ENCODE data around the gene BCL11A.

The BCL11A gene

DNA sequence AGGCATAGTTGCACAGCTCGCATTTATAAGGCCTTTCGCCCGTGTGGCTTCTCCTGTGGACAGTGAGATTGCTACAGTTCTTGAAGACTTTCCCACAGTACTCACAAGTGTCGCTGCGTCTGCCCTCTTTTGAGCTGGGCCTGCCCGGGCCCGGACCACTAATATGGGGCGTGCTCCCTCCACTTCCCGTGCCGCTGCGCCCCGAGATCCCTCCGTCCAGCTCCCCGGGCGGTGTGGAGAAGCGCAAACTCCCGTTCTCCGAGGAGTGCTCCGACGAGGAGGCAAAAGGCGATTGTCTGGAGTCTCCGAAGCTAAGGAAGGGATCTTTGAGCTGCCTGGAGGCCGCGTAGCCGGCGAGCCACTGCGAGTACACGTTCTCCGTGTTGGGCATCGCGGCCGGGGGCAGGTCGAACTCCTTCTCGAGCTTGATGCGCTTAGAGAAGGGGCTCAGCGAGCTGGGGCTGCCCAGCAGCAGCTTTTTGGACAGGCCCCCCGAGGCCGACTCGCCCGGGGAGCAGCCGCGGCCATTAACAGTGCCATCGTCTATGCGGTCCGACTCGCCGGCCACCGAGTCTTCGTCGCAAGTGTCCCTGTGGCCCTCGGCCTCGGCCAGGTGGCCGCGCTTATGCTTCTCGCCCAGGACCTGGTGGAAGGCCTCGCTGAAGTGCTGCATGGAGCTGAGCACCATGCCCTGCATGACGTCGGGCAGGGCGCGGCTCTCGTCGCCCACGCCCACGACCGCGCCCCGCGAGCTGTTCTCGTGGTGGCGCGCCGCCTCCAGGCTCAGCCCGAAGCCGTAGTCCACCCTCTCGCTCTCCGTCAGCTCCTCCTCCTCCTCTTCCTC lies 92.7 kb downstream of the BCL11A start:
- TF ChIP-seq, protein P1, sequence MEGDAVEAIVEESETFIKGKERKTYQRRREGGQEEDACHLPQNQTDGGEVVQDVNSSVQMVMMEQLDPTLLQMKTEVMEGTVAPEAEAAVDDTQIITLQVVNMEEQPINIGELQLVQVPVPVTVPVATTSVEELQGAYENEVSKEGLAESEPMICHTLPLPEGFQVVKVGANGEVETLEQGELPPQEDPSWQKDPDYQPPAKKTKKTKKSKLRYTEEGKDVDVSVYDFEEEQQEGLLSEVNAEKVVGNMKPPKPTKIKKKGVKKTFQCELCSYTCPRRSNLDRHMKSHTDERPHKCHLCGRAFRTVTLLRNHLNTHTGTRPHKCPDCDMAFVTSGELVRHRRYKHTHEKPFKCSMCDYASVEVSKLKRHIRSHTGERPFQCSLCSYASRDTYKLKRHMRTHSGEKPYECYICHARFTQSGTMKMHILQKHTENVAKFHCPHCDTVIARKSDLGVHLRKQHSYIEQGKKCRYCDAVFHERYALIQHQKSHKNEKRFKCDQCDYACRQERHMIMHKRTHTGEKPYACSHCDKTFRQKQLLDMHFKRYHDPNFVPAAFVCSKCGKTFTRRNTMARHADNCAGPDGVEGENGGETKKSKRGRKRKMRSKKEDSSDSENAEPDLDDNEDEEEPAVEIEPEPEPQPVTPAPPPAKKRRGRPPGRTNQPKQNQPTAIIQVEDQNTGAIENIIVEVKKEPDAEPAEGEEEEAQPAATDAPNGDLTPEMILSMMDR (conservative IDR thresholded peaks at IDR 0.05) = no peak
- TF ChIP-seq ZFX (IDR thresholded peaks at IDR 0.05) = no peak
- no peak overlapping the region for H3K27ac ChIP-seq

DNA sequence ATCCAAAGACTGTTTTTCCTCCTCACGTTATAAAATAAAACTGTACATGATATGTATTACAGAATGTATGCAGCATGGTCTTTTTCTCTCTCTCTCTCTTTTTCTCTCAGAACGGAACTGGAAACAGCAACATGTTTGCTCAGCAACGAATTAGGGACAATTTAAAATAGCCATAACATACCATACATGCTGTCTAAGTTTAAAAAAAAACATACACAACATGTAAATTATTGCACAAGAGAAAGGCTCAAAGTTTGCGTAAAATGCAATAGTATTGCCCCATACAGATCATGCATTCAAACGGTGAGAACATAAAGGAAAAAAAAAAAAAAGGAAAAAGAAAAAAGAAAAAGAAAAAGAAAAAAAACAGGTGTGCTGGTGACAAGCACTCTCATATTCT lies 93.6 kb downstream of the BCL11A start:
- no peak overlapping the region for H3K27ac ChIP-seq
- no peak for TF ChIP-seq ZFX (IDR thresholded peaks at IDR 0.05)
- TF ChIP-seq, protein P1 (conservative IDR thresholded peaks at IDR 0.05) = no peak

DNA sequence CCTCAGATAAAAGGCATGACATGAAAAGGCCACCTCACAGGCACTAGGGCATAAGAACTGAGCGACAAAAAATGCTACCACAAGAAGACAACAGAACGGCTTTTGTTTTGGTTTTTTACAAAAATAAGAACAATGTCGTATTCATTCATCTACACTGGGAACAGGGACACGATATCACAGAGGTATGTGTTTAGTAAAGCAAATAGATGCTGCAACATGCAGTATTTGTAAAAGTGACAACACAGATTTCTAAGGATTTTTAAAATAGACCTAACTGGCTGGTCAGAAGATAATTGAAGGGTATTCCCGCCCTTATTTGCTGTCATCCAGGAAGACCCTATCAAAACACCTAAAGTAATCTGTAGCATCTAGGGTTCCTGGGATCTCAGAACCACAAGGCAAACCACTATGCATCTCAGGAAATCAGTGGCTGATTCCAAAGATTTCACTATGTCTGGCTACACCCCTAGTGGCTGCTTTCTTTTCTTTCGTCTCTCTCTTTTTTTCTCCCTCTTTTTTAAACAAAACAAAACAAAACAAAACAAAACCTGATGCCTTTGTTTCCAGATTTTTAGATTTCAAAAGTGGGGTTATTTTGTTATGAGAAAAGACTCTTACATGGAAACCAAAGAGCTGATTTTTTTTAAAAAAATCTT lies 97.2 kb downstream of the BCL11A start:
- no peak for TF ChIP-seq ZFX (IDR thresholded peaks at IDR 0.05)
- TF ChIP-seq, protein P1 (conservative IDR thresholded peaks at IDR 0.05) = no peak; the same call in 1 of the 2 replicates
- no peak overlapping the region for H3K27ac ChIP-seq

DNA sequence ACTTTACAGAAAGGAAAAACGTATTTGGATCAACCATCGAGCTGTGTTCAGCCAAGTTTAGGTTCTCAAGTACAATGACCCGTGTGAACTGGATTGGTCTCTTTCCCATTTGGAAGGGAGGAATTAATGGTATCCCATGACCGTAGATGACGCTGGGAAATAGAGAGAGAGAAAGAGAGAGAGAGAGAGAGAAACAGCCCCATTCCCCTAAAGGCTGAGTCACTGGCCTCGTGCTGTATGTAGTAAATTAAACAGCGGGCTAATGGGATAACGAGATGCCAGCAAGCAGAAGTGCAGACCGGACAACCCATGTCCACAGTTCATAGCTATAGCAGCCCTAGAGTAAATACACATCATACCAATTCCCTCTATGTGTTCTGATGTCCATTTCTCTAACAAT lies 99.6 kb downstream of the BCL11A start:
- no peak overlapping the region for H3K27ac ChIP-seq
- TF ChIP-seq ZFX (IDR thresholded peaks at IDR 0.05) = no peak
- TF ChIP-seq, protein P1 (conservative IDR thresholded peaks at IDR 0.05) = no peak

DNA sequence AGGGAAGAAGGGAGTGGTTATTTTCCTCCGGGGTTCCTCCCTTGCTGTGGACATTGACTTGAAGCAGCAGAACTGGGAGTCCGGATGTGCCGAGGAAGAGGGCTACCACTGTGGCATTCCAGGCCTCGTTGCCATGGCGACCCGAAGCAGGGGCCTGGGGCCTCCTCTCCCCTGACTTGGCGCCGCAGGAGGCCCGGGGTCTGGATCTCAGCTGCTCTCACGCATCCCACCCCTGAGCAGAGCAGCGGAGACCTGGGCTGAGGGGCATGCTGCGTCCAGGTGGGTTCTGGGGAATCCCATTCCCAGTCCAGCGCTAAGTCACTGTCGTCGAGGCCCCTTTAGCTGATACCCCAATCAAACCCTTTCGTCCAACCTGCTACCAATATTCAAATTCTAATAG lies 100.2 kb downstream of the BCL11A start:
- no peak overlapping the region for H3K27ac ChIP-seq
- TF ChIP-seq, protein P1 (conservative IDR thresholded peaks at IDR 0.05) = no peak
- TF ChIP-seq ZFX (IDR thresholded peaks at IDR 0.05) = no peak

DNA sequence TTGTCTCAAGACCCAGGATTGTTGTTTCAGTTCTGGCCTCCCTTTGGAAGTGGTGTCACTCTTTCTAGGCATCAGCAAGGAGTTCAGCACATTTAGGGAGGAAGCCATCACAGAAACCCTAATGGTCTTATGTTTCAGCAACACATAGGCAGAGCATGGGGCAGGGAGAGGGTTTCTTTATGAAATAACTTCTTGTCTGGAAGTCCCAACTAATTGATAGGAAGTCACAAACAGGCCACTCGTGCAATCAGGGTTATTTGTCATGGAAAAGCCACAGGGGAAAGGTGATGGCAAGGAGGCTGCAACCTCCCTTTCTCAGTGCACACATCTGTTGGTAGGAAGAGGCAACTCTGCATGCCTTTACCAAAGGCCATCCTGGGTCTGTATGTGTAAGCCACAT lies 103.0 kb downstream of the BCL11A start:
- H3K27ac ChIP-seq = no peak overlapping the region
- TF ChIP-seq, protein P1 (conservative IDR thresholded peaks at IDR 0.05) = no peak
- TF ChIP-seq ZFX (IDR thresholded peaks at IDR 0.05) = no peak

DNA sequence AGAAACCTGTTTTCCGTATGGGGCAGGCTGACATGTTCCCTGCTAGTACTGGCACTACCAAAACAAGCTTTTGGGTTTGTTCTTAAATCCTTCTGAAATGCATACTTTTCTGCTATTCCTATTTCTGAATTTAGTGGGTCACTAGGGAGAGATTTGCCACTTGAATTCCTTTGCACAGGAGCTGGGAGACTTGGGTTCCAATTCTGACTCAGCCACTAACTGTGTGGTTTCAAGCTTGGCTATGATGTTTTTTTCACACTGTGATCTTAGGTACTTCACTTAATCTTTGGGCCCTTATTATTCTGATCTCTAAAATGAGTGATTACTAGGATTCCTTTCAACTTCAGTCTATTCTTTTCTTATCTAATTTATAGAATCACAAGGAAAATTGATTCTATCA lies 105.5 kb downstream of the BCL11A start:
- no peak overlapping the region for H3K27ac ChIP-seq
- no peak for TF ChIP-seq ZFX (IDR thresholded peaks at IDR 0.05)
- TF ChIP-seq, protein P1 (conservative IDR thresholded peaks at IDR 0.05) = no peak

Data from C4-2B (cell line).